Heart right ventricle (tissue), 16 donors: ENCODE data around the gene PPIC. TPM values are rescaled to one million over a fixed set of nuclear protein-coding genes. Genes with fewer than 3 reads are reported as not detected.
"Not testable (repeated sequence)": the region's sequence is repeated elsewhere in the genome, so short reads cannot be mapped to it uniquely, and the experiment has no call there.

ENCODE experiments used
- ATAC-seq, 8 donors: fragments of 200-7000 bp; cut with Tn5 transposase; one replicate each; pipeline ENCODE4 v1.9.1; 2020; ENCODE audit warnings: mild to moderate bottlenecking in 8 of 8, moderate library complexity in 8 of 8, moderate number of reproducible peaks in 1 of 8
- DNase-seq, 2 donors: peaks; one replicate each; pipeline ENCODE4 v3.0.0-alpha.2; 2020
- H3K27ac ChIP-seq, 10 donors: fragments of 200-600 bp; sonication (generic) in 2 of 10; one replicate each; pipeline versions ENCODE4 v1.5.0 to v1.8.0; 2020 to 2022; ENCODE audit warnings: mild to moderate bottlenecking in 3 of 10
- H3K27me3 ChIP-seq, 7 donors: fragments of 200-600 bp; one replicate each; pipeline ENCODE4 v1.8.0; 2021 to 2022; ENCODE audit warnings: mild to moderate bottlenecking in 2 of 7
- H3K36me3 ChIP-seq, 9 donors: fragments of 200-600 bp; sonication (generic) in 1 of 9; one replicate each; pipeline versions ENCODE4 v1.5.0 to v1.8.0; 2020 to 2022; ENCODE audit warnings: mild to moderate bottlenecking in 2 of 9
- H3K4me1 ChIP-seq, 9 donors: fragments of 200-600 bp; sonication (generic) in 1 of 9; one replicate each; pipeline versions ENCODE4 v1.5.0 to v1.8.0; 2020 to 2022; ENCODE audit warnings: mild to moderate bottlenecking in 4 of 9
- H3K4me3 ChIP-seq, 10 donors: fragments of 200-600 bp; sonication (generic) in 2 of 10; one replicate each; pipeline versions ENCODE4 v1.5.0 to v1.8.0; 2020 to 2022; ENCODE audit warnings: mild to moderate bottlenecking in 7 of 10, moderate library complexity in 2 of 10
- H3K9me3 ChIP-seq, 11 donors: fragments of 200-600 bp in 10 of 11; sonication (generic) in 2 of 11; one replicate each; pipeline versions ENCODE4 v1.5.0 to v1.8.0; 2013 to 2022; ENCODE audit warnings: mild to moderate bottlenecking in 2 of 11, control low read depth in 1 of 11, moderate library complexity in 1 of 11
- WGBS, 2 donors: extraction: QIAGEN DNeasy Blood & Tissue Kit; methylation state at CpG; one replicate each; pipeline ENCODE4 v1.1.7; 2013; ENCODE audit warnings: inconsistent platforms in 1 of 2; 5-methylcytosine and 5-hydroxymethylcytosine counted together
- intact Hi-C, 10 donors: fragments of 100-400 bp; cut with DNase I; formaldehyde crosslinking; loops; one replicate each; pipeline versions ENCODE4 v1.11.1 to v1.14.2; 2022
- polyA plus RNA-seq, 2 donors: library from polyadenylated mRNA; stranded (reverse); fragments of 200-250 nt; gene quantifications; one replicate each; pipeline ENCODE4 v1.2.3, GENCODE V29; 2013
- total RNA-seq, 10 donors: library from RNA; stranded (reverse); fragmentation: NEBNext Ultra II Directional in 3 of 10; extraction: Animal tissue kit (Norgen Biotek cat#: 25700) in 3 of 10; gene quantifications; one replicate each; pipeline versions ENCODE4 v1.2.1 to v1.2.4, GENCODE V29; 2021 to 2023
- TF ChIP-seq, protein P1 (sequence below), 9 donors: fragments of 200-600 bp; sonication (generic) in 2 of 9; IDR thresholded peaks; one replicate each; pipeline versions ENCODE4 v1.5.0 to v1.8.0; 2021 to 2022; ENCODE audit warnings: antibody characterized with exemption in 9 of 9, mild to moderate bottlenecking in 5 of 9, moderate library complexity in 1 of 9
- donor health status: Arrhythmogenic right ventricular cardiomyopathy.
- donor health status: ischemic (EF 13 %, LVEDD 7.1; RV severe dilation, severe dysfunction).
- donor health status: healthy with polysubstance abuse.
- donor health status: DM: no; HTN: yes; CAD: no.
- donor health status: DM: no; HTN: no; CAD: no.
- donor health status: ischemic (EF 25% LVEDD 6.9; RV normal size, moderate dysfunction).
- donor health status: ischemic (EF 25% LVEDD 5.7; RV mildly dilated, moderate dysfunction).
- donor health status: healthy.
- donor health status: DM: yes; HTN: yes; CAD: no.
- donor health status: Ischemic cardiomyopathy.
- donor health status: ischemic (EF 35%, LVEDD 5.7; RV mildly dilated, moderate dysfunction).
- donor health status: nonischemic (EF 11% LVEDD 7.7; RV severe dilation, severe dysfunction).
- donor health status: DM: yes; HTN: yes; CAD: no.
- donor health status: PGD.
- donor health status: ischemic (EF 29% LVEDD 5.4; RV normal size, mild dysfunction).
- donor health status: nonischemic (EF 23%, LVEDD 6.1; RV moderate dilation, normal function).

The PPIC gene
- total and polyA plus RNA-seq, 12 donors, result 22.5 to 58.9 (median 43.2) TPM

DNA sequence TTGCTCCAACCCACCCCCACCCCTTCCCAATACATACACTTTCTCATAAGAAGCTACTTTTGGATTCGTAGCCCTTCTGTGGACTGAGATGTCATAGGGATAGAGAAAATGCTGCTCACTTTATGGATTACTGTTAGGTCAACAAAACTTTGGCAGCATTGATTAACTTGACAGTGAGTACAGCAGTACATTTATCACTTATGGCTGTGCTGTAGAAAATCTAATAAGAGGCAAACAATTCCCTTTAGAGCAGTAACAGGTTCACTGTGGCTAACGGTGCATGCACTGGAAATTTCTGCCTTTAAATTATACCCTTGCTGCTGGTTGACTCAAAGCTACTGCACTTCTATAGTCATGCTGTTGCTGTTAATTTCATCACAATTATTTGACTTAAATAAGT, 59.2 kb downstream of the PPIC start:
- WGBS, 2 donors, result 88 to 94% methylated on average over 2 of the region's 2 CpGs
- ATAC-seq (no peak), DNase-seq (no peak)
- Histone ChIP-seq H3K36me3 (no peaks in the 10 kb centered on the region), H3K27ac (no peak overlapping the region), H3K27me3 (no peaks in the 10 kb centered on the region), H3K4me1 (no peaks in the 10 kb centered on the region), H3K4me3 (no peak overlapping the region), H3K9me3 (no peaks in the 10 kb centered on the region)
- TF ChIP-seq, protein P1, sequence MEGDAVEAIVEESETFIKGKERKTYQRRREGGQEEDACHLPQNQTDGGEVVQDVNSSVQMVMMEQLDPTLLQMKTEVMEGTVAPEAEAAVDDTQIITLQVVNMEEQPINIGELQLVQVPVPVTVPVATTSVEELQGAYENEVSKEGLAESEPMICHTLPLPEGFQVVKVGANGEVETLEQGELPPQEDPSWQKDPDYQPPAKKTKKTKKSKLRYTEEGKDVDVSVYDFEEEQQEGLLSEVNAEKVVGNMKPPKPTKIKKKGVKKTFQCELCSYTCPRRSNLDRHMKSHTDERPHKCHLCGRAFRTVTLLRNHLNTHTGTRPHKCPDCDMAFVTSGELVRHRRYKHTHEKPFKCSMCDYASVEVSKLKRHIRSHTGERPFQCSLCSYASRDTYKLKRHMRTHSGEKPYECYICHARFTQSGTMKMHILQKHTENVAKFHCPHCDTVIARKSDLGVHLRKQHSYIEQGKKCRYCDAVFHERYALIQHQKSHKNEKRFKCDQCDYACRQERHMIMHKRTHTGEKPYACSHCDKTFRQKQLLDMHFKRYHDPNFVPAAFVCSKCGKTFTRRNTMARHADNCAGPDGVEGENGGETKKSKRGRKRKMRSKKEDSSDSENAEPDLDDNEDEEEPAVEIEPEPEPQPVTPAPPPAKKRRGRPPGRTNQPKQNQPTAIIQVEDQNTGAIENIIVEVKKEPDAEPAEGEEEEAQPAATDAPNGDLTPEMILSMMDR (IDR thresholded peaks at IDR 0.05), result no peak
- intact Hi-C loops, result no loop called here

DNA sequence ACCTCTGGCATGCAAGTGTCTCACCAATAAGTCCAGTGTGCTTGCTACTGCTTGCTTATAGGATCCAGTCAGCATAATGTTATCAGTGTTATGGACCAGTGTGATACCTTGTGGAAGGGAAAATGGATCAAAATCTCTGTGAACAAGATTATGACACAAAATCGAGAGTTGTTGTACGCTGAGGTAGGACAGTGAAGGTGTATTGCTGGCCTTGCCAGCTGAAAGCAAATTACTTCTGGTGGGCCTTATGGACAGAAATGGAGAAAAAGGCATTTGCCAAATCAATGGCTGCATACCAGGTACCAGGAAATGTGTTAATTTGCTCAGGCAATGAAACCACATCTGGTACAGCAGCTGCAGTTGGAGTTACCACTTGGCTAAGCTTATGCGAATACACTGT, 62.3 kb downstream of the PPIC start:
- H3K27me3 ChIP-seq, H3K9me3 ChIP-seq, H3K4me3 ChIP-seq, H3K36me3 ChIP-seq, ATAC-seq, H3K27ac ChIP-seq, H3K4me1 ChIP-seq, intact Hi-C loops, DNase-seq: not testable (repeated sequence)
- WGBS, 2 donors, result 99 to 100% methylated on average over 3 of the region's 3 CpGs

DNA sequence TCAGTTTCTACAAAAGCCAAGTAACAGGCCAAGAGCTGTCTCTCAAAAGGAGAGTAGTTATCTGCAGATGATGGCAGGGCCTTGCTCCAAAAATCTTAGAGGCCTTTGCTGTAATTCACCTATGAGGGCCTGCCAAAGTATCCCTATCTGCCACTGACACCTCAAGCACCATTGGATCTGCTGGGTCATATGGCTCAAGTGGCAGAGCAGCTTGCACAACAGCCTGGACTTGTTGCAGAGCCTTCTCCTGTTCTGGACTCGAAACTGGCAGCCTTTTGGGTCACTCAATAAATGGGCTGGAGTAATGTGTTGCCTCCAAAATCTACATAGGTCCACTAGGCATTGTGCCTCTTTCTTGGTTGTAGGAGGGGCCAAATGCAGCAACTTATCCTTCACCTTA, 62.8 kb downstream of the PPIC start:
- H3K4me3 ChIP-seq, ATAC-seq, H3K27ac ChIP-seq, H3K4me1 ChIP-seq, DNase-seq, H3K27me3 ChIP-seq, intact Hi-C loops, H3K36me3 ChIP-seq, H3K9me3 ChIP-seq: not testable (repeated sequence)
- WGBS, 2 donors, result 92 to 96% methylated on average over 1 of the region's 1 CpG

Other genes starting within 250 kb of the PPIC start
- 10 to 100 TPM; 11.7 to 16.3 (median 13.8) TPM for gene SNX24, start 191.1 kb downstream of the PPIC start, total RNA-seq
- gene SNX24, start 191.1 kb downstream of the PPIC start, polyA plus RNA-seq, result 10 to 100 TPM; 12.9 to 14.7 TPM
- gene PRDM6, start 52.5 kb upstream of the PPIC start, total RNA-seq, result 1 to 10 TPM in 1 of 10 donors, under 1 TPM in 9; 0.08 to 1.0 (median 0.65) TPM
- under 1 TPM; 0.26 to 0.73 TPM for gene PRDM6, start 52.5 kb upstream of the PPIC start, polyA plus RNA-seq